Measurements from ENCODE around the gene CELSR1.
"Not testable (repeated sequence)": the region's sequence is repeated elsewhere in the genome, so short reads cannot be mapped to it uniquely, and the experiment has no call there.

The CELSR1 gene

GRCh38 chr22:46320716-46321386, 216.6 kb downstream of the CELSR1 start:
- DNase-seq: no peak

- no peak for DNase-seq
Observed at GRCh38 chr22:46320166-46320710, 217.2 kb downstream of the CELSR1 start.

GRCh38 chr22:46319319-46319718, 218.1 kb downstream of the CELSR1 start:
- DNase-seq: no peak

GRCh38 chr22:46318576-46318975, 218.8 kb downstream of the CELSR1 start:
- no peak for DNase-seq

- DNase-seq: no peak
Observed at GRCh38 chr22:46317646-46318045, 219.8 kb downstream of the CELSR1 start.

DNA sequence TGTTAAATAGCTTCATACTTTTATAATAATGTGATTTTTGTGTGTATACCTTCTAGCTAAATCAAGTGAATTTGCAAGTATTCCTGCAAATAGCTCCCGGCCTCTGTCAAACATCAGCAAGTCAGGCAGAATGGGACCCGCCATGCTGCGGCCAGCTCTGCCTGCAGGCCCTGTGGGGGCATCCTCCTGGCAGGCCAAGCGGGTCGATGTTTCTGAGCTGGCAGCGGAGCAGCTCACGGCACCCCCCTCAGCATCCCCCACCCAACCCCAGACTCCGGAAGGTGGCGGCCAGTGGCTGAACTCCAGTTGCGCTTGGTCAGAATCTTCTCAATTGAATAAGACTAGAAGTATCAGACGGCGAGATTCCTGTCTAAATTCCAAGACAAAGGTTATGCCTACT, 221.4 kb downstream of the CELSR1 start:
- DNase-seq: no peak

- DNase-seq: not testable (repeated sequence)
Observed at GRCh38 chr22:46312848-46313247, 224.6 kb downstream of the CELSR1 start.

- no peak for DNase-seq
Observed at GRCh38 chr22:46312056-46312455, 225.4 kb downstream of the CELSR1 start.

Data from right kidney (tissue), 1 donor.